GM12873 (cell line): ENCODE data around the gene BCL2L11.

Experiments
- TF ChIP-seq, protein P1 (sequence below): IDR thresholded peaks from 2 replicates; pipeline ENCODE4 v1.5.1; 2012; ENCODE audit warnings: low read depth, mild to moderate bottlenecking, moderate library complexity, low read length, control low read depth; ENCODE audit not compliant: insufficient read depth; ENCODE audit errors: missing control alignments

Gene BCL2L11

DNA sequence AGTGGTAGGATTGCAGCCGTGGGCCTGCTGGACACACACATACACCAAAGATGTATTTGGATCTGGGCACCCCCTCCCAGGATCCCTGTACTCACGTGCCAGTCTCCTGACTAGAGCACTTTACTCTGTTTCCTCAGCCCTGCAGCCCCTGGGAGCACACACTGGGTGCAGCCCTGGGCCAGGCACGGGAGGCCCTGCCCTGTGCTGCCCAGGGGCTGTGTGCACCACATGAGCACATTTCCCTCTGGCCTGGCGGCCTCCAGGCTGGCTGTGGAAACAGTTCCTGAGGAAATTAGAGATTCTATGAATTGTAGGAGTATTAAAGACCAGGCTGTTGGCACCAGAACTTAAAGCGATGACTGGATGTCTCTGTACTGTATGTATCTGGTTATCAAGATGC, 45.4 kb downstream of the BCL2L11 start:
- TF ChIP-seq, protein P1, sequence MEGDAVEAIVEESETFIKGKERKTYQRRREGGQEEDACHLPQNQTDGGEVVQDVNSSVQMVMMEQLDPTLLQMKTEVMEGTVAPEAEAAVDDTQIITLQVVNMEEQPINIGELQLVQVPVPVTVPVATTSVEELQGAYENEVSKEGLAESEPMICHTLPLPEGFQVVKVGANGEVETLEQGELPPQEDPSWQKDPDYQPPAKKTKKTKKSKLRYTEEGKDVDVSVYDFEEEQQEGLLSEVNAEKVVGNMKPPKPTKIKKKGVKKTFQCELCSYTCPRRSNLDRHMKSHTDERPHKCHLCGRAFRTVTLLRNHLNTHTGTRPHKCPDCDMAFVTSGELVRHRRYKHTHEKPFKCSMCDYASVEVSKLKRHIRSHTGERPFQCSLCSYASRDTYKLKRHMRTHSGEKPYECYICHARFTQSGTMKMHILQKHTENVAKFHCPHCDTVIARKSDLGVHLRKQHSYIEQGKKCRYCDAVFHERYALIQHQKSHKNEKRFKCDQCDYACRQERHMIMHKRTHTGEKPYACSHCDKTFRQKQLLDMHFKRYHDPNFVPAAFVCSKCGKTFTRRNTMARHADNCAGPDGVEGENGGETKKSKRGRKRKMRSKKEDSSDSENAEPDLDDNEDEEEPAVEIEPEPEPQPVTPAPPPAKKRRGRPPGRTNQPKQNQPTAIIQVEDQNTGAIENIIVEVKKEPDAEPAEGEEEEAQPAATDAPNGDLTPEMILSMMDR, result no peak

GRCh38 chr2:111167076-111167862, 46.6 kb downstream of the BCL2L11 start:
- TF ChIP-seq, protein P1, result no peak

DNA sequence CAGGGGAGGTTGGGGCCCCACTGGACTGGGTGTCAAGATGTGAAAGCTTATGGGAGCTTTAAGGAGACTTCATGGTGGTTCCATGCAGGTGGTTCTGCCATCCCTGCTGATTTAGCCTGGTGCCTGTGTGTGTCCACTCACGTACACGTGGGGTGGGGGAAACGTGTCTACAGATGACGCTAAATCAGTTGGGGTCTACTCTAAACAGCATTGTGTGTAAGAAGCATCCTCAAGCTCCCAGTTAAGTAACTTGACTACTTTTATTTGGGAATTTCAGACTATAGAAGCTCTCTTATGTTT, 47.1 kb downstream of the BCL2L11 start:
- TF ChIP-seq, protein P1, result no peak

- TF ChIP-seq, protein P1, result no peak
These were observed 48.0 kb downstream of the BCL2L11 start for GRCh38 chr2:111168528-111169239.

DNA sequence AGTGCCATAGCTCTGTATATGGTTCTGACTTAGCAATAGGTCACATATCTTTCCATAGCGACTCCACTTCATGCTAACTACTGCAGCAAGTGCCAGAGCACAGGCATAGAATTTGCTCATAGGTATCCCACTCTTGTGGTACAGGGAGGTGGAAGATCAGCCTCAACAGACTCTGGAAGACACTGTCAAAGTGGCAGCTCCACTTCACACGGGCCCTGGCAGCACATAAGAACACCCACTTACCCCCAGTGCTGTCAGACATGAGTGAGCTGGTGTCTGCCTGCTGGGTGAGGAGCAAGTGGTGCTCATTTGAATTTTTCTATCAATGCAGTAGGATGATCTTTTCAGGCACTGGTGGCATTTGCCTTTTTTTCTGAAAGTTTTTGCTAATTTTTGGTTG, 48.6 kb downstream of the BCL2L11 start:
- TF ChIP-seq, protein P1, result no peak

DNA sequence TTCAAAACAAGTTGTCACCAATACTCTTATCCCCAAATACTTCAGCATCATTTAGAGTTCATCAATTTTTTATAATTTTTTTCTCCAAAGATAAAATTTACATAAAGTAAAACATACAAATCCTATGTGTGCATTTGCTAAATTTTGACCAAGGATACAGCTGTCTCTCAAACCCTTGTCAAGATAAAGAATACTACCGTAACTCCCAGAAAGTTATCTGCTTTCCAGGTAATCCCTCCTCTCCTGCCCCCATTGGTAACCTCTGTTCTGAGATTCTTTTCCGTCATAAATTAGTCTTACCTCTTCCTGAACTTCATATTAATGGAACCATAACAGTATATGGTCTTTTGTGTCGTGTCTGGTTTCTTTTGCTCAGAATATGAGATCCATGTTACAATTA, 49.2 kb downstream of the BCL2L11 start:
- TF ChIP-seq, protein P1, result no peak

GRCh38 chr2:111171337-111171930, 50.7 kb downstream of the BCL2L11 start:
- TF ChIP-seq, protein P1, result no peak
